ENCODE measurements around the gene MNAT1.
"Not testable (repeated sequence)": the region's sequence is repeated elsewhere in the genome, so short reads cannot be mapped to it uniquely, and the experiment has no call there.

The MNAT1 gene

GRCh38 chr14:60890636-60891035 lies 156.1 kb downstream of the MNAT1 start:
- not testable (repeated sequence) for DNase-seq

DNA sequence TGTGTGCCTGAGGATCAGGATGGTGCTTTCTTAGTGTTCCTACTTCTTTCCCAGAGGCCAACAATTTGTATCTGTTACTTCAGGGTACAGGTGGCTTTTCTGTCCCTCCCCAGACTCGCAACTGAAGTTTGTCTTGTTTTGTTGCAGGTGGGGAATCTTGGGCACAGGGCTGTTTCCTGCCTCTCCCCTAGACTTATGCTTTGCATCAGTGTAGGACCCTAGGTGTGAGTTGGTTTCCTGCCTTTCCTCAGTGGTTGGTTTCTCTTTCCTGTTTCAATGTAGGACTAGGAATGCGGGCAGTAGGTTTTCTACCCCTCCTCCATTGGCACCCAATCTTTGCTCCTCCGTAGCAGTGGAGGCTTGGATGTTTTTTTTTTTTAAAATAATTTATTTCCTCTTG lies 159.3 kb downstream of the MNAT1 start:
- DNase-seq: no peak

DNA sequence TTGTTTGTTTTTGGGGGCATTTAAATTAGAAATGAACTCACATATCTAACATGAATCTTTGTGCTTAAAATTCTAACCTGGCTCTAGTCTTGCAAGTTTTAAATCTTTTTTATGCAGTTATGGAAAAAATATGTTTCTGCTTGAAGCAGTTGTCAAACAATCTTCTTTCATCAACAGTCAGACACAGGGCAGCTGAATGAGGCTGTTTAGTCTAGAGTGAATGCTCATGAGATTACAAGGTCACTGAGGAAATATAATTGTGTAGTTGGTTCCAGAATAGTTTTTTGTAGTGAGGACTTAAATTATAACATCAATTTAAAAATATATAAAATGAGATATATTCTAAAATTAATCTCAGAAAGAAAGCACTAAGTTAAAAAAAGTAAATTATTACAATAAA lies 169.8 kb downstream of the MNAT1 start:
- DNase-seq: no peak

GRCh38 chr14:60905923-60906322 lies 171.4 kb downstream of the MNAT1 start:
- DNase-seq: no peak

DNA sequence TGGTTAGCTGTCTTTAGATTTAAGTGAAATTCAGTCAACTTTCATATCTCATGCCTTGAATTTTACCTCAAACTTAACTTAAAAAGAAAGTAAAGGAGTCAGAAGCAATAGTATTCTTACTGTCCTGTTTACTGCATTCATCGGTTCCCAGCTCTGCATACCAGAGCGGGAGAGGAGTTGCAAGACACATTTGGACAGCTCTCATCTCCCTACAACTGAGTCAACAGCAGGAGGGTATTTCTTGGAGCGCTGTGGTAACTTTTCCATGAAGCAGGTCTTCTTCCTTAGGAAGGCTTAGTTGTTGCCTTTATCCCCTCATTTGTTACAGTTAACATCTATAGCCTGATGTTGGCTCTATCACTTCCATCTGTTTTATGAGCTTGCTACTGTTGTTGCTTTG lies 181.2 kb downstream of the MNAT1 start:
- DNase-seq: no peak

GRCh38 chr14:60922050-60922449 lies 187.5 kb downstream of the MNAT1 start:
- DNase-seq: peak in 1 of 2 donors; percentile 6

DNA sequence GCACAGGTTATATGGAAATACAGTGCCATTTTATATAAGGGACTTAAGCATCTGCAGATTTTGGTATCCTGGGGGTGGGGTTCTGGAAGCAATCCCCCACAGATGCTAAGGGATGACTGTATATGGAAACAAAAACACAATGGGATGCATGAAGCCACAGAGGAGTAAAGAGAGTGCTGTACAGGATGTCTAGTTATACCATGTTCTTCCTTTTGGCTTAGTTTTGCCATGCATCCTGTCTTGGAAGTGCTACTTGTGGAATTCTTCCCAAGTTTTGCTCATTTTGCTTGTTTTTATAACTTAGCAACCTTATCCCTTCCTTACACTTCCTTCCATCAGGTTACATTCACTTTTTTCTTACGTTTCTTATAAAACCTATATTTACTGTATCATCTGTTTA lies 190.7 kb downstream of the MNAT1 start:
- DNase-seq: no peak

DNA sequence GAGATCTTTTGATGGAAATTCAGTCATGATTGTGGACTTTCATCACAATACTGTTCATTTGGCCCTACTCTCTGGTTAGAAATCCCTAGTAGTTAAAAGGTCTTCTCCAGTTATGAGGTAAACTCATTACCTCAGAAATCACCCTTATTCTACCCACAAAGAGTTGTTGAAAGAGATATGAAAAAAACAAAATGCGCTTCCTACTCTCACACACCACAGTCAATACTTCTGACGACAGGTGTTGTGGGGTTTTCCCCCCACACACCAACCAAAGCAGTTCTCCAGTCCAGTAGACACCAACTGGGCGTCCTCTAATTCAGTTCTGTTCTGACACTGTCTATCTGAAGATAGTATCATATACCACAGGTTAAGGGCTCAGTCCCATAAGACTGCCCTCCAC lies 191.4 kb downstream of the MNAT1 start:
- DNase-seq: no peak

GRCh38 chr14:60931218-60931617 lies 196.7 kb downstream of the MNAT1 start:
- no peak for DNase-seq

- DNase-seq: no peak
Measured at GRCh38 chr14:60933920-60934655, 199.5 kb downstream of the MNAT1 start.

GRCh38 chr14:60935319-60935718 lies 200.8 kb downstream of the MNAT1 start:
- no peak for DNase-seq

DNA sequence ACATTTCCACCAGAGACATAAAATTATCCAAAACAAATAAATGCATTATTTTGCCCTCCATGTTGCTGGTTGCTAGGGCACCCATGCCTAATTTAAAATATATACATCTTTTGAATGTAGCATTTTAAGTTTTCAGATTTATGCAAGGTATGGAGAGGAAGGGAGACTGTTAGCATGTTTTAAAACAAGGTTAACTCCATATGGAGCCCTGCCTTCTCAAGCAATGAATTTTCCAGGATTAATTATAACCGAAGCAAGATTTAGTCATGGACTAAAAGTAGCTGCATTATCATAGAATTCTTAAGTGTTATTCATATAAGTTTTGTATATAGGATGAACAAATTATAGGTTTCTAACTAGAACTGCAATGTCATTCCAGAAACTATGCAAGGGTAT lies 209.1 kb downstream of the MNAT1 start:
- DNase-seq: no peak

DNA sequence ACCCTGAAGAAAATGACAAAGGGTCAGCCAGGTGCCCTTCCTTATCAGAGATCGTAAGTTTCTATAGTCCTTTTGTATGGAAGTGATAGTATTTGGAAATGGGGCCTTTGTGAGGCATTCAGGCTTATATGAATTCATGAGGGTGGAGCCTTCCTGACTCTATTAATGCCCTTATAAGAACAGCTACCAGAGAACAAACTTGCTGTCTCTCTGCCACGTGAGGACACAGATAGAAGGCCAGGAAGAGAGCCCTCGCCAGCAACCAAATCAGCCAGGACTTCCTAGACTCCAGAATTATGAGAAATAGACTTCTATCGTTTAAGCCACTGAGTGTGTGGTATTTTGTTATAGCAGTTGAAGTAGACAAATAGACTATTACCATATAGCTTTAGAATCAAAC lies 209.6 kb downstream of the MNAT1 start:
- no peak for DNase-seq

GRCh38 chr14:60945984-60946383 lies 211.4 kb downstream of the MNAT1 start:
- peak; percentile 5 to 10 for DNase-seq

GRCh38 chr14:60946773-60947172 lies 212.2 kb downstream of the MNAT1 start:
- DNase-seq: no peak

DNA sequence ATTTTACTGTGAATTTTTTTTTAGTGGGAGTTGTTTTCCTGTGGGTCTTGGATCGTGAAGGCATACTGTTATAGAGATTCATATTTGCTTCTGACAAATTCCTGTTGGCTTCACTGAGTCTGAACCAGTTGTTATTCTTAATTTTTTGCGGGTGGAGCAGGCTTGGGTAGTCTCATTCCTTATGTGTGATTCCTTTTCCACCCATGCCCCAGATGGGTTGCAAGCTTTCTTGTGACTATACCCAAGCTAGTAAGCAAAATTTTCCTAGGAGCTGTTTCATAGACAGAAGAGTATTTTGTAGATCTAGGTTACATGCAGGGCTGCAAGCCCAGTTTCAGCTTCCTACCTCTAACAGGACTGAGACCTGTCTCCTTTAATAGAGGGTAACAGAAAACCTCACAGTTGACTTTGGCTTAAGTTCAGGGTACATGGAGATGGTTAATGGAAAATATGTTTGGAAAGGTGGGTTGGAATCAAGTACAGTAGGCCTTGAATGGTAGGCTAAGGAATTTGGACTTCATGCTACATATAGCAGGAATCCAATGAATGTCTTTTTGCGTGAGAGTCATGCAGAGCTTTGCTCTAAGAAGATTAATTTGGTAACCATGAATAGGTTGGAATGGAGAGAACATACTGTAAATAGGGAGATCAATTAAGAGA lies 217.3 kb downstream of the MNAT1 start:
- no peak for DNase-seq

DNA sequence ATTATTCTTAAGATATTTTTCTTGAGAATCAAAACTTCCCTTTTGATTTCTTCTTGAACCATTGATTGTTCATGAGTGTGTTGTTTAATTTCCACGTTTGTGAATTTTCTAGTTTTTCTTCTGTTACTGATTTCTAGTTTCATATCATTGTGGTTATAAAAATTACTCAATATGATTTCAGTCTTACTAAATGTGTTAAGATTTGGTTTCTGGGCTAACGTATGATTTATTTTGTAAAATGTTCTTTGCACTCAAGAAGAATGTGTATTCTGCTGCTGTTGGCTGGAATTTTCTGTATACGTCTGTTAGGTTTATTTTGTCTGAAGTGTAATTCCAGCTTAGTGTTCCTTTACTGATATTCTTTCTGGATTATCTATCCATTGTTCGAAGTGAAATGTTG lies 221.6 kb downstream of the MNAT1 start:
- no peak for DNase-seq

GRCh38 chr14:60956632-60957031 lies 222.1 kb downstream of the MNAT1 start:
- no peak for DNase-seq

- no peak for DNase-seq
Measured at GRCh38 chr14:60958146-60958545, 223.6 kb downstream of the MNAT1 start.

GRCh38 chr14:60963761-60964160 lies 229.2 kb downstream of the MNAT1 start:
- DNase-seq: no peak

DNA sequence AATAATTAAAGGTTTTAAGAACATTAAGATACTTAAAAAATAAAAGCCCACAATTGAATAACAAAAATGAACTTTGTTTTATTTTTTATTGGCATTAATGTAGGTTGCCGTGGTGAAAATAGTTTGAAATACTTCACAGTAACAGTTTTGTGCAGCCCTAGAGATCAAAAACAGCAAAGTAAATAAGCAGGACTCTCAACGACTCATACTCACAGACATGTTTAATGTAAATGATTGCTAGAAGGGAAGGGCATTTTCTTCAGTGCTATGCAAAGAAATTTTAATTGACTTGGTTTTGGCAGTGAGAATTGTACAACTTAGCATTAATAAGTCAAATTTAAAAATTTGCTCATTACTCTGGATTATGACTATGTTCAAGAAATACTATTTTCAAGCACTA lies 230.3 kb downstream of the MNAT1 start:
- DNase-seq: no peak

- no peak for DNase-seq
Measured at GRCh38 chr14:60965402-60965801, 230.8 kb downstream of the MNAT1 start.

GRCh38 chr14:60968099-60968498 lies 233.5 kb downstream of the MNAT1 start:
- DNase-seq: no peak

- no peak for DNase-seq
Measured at GRCh38 chr14:60968671-60969070, 234.1 kb downstream of the MNAT1 start.

DNA sequence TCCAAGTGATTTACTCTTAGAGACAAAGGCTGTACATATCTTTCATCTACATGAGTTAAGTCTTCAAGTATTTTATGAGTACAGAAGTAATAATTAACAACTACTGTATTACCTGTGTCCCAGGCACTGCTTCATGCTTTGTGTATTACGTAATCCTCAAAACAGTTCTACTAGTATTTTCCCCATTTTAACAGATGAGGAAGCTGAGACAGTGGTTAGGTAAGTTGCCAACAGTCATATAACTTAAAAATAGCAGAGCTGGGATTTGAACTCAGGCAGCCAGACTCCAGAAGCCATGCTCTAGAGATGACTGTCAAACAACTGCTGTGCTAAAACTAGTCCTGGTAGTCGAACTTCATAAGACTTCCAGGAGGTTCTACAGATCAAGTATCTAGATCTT lies 235.6 kb downstream of the MNAT1 start:
- no peak for DNase-seq
